ENCODE data around the gene SRRM3.
"Not testable (repeated sequence)": the region's sequence is repeated elsewhere in the genome, so short reads cannot be mapped to it uniquely, and the experiment has no call there.

SRRM3 gene

DNA sequence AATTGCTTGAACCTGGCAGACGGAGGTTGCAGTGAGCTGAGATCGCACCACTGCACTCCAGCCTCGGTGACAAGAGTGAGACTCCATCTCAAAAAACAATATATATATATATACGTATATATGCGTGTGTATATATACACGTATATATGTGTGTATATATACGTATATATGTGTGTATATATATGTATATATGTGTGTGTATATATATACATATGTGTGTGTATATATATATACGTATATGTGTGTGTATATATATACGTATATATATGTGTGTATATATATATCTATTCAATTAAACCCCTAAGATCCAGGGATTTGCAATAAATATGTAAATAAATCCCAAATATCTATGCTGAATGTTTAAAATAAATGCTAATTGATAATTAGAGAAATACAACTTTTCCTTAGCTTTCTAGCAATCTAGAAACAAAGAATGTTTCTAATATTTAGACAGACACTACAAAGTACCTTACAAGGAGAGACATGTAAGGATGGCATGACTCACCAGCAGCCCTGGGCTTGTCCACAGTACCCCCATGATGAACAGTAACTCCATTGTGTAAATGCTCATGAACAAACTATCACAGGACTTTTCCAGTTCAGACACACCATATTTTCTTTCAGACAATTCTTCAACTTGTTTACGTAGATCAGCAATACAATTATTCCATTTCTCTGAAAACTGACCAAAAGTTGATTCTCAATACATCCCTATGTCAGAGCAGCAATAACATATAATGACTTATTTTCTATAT is 39.1 kb upstream of the SRRM3 start:
- H3K4me3 ChIP-seq (ENCODE audit: low read length); H3K4me1 ChIP-seq (ENCODE audit: low read length); H3K9ac ChIP-seq (ENCODE audit: low read length); H3K27ac ChIP-seq (ENCODE audit: low read length); H3K79me2 ChIP-seq (ENCODE audit: low read length); H3K27me3 ChIP-seq (ENCODE audit: low read depth, low read length); H3K36me3 ChIP-seq (replicated peaks; ENCODE audit: low read depth, low read length); H2AFZ ChIP-seq (ENCODE audit: low read depth, low read length); H3K4me2 ChIP-seq (ENCODE audit: low read length); H3K9me3 ChIP-seq (ENCODE audit: insufficient read depth, low read length); H4K20me1 ChIP-seq (ENCODE audit: insufficient read depth, low read length): not testable (repeated sequence)

DNA sequence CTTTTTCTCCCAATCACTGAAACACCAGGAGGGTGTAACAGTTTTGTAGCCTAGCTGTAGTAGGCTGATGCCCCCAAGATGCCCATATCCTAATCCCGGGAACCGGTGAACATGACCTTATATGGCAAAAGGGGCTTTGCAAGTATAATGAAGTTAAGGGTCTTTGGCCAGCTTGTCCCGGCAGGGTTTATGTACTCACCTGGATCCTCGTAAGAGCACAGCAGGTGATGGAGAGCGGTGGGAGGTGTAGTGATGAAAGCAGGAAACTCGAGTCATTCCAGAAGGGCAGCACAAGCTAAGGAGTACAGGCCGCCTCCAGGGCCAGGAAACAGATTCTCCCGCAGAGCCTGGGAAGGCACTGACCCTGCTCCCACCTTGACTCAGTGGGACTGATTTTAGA is 37.9 kb upstream of the SRRM3 start:
- H3K4me2 ChIP-seq (ENCODE audit: low read length); H3K27ac ChIP-seq (ENCODE audit: low read length); H2AFZ ChIP-seq (ENCODE audit: low read depth, low read length); H3K4me1 ChIP-seq (ENCODE audit: low read length); H4K20me1 ChIP-seq (ENCODE audit: insufficient read depth, low read length); H3K9ac ChIP-seq (ENCODE audit: low read length); H3K27me3 ChIP-seq (ENCODE audit: low read depth, low read length); H3K79me2 ChIP-seq (ENCODE audit: low read length); H3K36me3 ChIP-seq (replicated peaks; ENCODE audit: low read depth, low read length); H3K4me3 ChIP-seq (ENCODE audit: low read length); H3K9me3 ChIP-seq (ENCODE audit: insufficient read depth, low read length): not testable (repeated sequence)

DNA sequence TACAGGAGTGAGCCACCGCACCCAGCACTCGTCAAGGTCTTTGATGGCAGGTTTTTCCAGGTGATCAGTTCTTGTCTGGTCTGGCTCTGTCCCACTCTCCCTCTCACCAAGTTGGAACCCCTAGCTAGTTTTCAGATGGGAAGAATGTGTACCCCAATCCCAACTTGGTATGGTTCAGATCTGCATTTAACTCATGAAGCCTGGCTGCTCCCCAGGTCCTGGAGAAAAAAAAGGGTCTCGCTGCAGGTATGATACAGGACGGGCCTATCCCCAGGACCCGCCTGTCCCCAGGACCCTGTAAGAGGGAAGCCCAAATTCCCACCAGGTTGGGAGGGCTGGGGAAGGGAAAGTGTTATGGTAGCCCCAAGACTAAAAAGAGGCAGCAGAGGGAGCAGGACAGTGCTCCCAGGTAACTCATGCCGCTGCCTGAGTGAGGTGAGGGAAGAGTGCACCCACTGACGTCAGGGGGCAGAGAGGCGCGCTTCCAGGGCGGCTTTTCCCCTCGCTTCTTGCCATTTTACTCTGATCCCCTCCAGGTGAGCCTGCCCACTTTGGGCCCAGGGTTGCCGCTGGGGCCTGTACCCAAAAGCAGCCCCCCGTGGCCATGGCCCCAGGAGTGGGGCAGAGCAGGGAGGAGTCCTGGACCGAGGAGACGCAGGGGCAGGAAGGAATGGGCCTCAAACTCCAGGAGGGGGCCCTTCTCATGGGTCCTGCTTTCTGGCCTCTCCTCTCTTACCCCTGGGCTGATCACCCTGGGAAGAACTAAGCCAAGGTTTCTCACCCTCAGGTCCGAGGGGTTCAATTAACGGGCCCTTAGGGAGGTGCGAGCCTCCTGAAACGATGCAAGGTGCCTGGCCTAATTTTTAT is 36.4 kb upstream of the SRRM3 start:
- H2AFZ ChIP-seq (ENCODE audit: low read depth, low read length) = no peak overlapping the region
- H3K79me2 ChIP-seq (ENCODE audit: low read length) = no peaks in the 10 kb centered on the region
- no peak overlapping the region for H3K9ac ChIP-seq (ENCODE audit: low read length)
- no peaks in the 10 kb centered on the region for H3K36me3 ChIP-seq (replicated peaks; ENCODE audit: low read depth, low read length)
- no peaks in the 10 kb centered on the region for H3K9me3 ChIP-seq (ENCODE audit: insufficient read depth, low read length)
- H3K27me3 ChIP-seq (ENCODE audit: low read depth, low read length) = no peaks in the 10 kb centered on the region
- no peak overlapping the region for H3K27ac ChIP-seq (ENCODE audit: low read length)
- H3K4me2 ChIP-seq (ENCODE audit: low read length) = peak overlapping the region; percentile 74
- peak overlapping the region; percentile 93; the same call in 1 of the 2 replicates for H3K4me3 ChIP-seq (ENCODE audit: low read length)
- no peaks in the 10 kb centered on the region for H4K20me1 ChIP-seq (ENCODE audit: insufficient read depth, low read length)
- 0 out of 2 replicates have a peak, but pooled peaks cover 4% of the 10 kb centered on the region for H3K4me1 ChIP-seq (ENCODE audit: low read length)
- TF ChIP-seq, protein P1, sequence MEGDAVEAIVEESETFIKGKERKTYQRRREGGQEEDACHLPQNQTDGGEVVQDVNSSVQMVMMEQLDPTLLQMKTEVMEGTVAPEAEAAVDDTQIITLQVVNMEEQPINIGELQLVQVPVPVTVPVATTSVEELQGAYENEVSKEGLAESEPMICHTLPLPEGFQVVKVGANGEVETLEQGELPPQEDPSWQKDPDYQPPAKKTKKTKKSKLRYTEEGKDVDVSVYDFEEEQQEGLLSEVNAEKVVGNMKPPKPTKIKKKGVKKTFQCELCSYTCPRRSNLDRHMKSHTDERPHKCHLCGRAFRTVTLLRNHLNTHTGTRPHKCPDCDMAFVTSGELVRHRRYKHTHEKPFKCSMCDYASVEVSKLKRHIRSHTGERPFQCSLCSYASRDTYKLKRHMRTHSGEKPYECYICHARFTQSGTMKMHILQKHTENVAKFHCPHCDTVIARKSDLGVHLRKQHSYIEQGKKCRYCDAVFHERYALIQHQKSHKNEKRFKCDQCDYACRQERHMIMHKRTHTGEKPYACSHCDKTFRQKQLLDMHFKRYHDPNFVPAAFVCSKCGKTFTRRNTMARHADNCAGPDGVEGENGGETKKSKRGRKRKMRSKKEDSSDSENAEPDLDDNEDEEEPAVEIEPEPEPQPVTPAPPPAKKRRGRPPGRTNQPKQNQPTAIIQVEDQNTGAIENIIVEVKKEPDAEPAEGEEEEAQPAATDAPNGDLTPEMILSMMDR (IDR thresholded peaks at IDR 0.05; ENCODE audit: low read depth, low read length) = no peak
- no peak for TF ChIP-seq EZH2phosphoT487 (IDR thresholded peaks at IDR 0.05; ENCODE audit: low read depth)

DNA sequence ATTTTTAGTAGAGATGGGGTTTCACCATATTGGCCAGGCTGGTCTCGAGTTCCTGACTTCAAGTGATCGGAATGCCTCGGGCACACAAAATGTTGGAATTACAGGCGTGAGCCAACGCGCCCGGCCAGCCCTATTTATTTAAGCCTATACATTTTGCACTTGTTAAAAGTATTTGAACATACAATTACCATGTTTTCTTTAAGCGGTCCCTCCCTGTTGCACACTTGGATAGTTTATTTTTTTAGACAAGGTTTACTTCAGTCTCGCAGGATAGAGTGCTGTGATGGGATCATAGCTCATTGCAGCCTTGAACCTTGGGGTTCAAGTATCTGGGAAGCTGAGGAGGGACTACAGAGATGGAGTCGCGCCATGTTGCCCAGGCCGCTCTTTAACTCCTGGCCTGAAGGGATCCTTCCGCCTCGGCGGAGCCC is 35.7 kb upstream of the SRRM3 start:
- TF ChIP-seq, protein P1 (IDR thresholded peaks at IDR 0.05; ENCODE audit: low read depth, low read length) = no peak
- H3K27me3 ChIP-seq (ENCODE audit: low read depth, low read length) = no peaks in the 10 kb centered on the region
- no peaks in the 10 kb centered on the region for H3K36me3 ChIP-seq (replicated peaks; ENCODE audit: low read depth, low read length)
- peak overlapping the region; percentile 28; the same call in 1 of the 2 replicates for H3K27ac ChIP-seq (ENCODE audit: low read length)
- H4K20me1 ChIP-seq (ENCODE audit: insufficient read depth, low read length) = no peaks in the 10 kb centered on the region
- no peaks in the 10 kb centered on the region for H3K79me2 ChIP-seq (ENCODE audit: low read length)
- peak overlapping the region; percentile 58 for H3K9ac ChIP-seq (ENCODE audit: low read length)
- H3K4me1 ChIP-seq (ENCODE audit: low read length) = 0 out of 2 replicates have a peak, but pooled peaks cover 4% of the 10 kb centered on the region
- peak overlapping the region; percentile 93 for H3K4me3 ChIP-seq (ENCODE audit: low read length)
- H3K4me2 ChIP-seq (ENCODE audit: low read length) = peak overlapping the region; percentile 74
- no peaks in the 10 kb centered on the region for H3K9me3 ChIP-seq (ENCODE audit: insufficient read depth, low read length)
- H2AFZ ChIP-seq (ENCODE audit: low read depth, low read length) = peak overlapping the region; percentile 97
